IMR-90 (cell line): ENCODE measurements around the gene KDSR. TPM values are rescaled to one million over a fixed set of nuclear protein-coding genes. Genes with fewer than 3 reads are reported as not detected.

ENCODE experiments used
- ATAC-seq: fragments of 200-7000 bp; cut with Tn5 transposase; 2 replicates; pipeline ENCODE4 v1.9.1; 2020; ENCODE audit warnings: low read depth, mild to moderate bottlenecking, moderate library complexity
- BruUV-seq: library from RNA; stranded (reverse); fragments of 400-500 nt; replicated peaks from 2 replicates; lab custom pipeline; 2021; lab: Mats Ljungman, UMichigan
- CTCF ChIA-PET: fragments of 300-600 bp; formaldehyde crosslinking; extraction: SDS; loops from one replicate; lab custom pipeline; 2021; ENCODE audit warnings: antibody characterized with exemption; lab: Yijun Ruan, JAX
- POLR2A ChIA-PET: fragments of 300-600 bp; sonication (Branson Sonifier 250); formaldehyde crosslinking; loops from one replicate; lab custom pipeline; 2022; ENCODE audit warnings: antibody characterized with exemption; ENCODE audit not compliant: unreplicated experiment; lab: Charles Lee
- DNase-seq: peaks from one replicate; pipeline ENCODE4 v3.0.0; 2013
- H2AFZ ChIP-seq: replicated peaks from 2 replicates; pipeline ENCODE3; 2013; ENCODE audit warnings: low read length, mild to moderate bottlenecking; ENCODE audit not compliant: poor library complexity
- H2AK5ac ChIP-seq: 2 replicates; pipeline ENCODE4 v1.6.1; 2013; ENCODE audit warnings: low read depth, low read length, inconsistent platforms
- H2AK9ac ChIP-seq: replicated peaks from 2 replicates; pipeline ENCODE3; 2013; ENCODE audit warnings: mild to moderate bottlenecking, low read depth, low read length, moderate library complexity; ENCODE audit not compliant: poor library complexity
- H2BK120ac ChIP-seq: 2 replicates; pipeline ENCODE4 v1.6.1; 2013; ENCODE audit warnings: low read depth, low read length, inconsistent platforms
- H2BK15ac ChIP-seq: 3 replicates; pipeline ENCODE4 v1.6.1; 2013; ENCODE audit warnings: low read depth, low read length, inconsistent platforms
- H2BK20ac ChIP-seq: 2 replicates; pipeline ENCODE4 v1.6.1; 2013; ENCODE audit warnings: low read depth, mild to moderate bottlenecking, inconsistent platforms, low read length, moderate library complexity
- H2BK5ac ChIP-seq: 2 replicates; pipeline ENCODE4 v1.6.1; 2013; ENCODE audit warnings: mild to moderate bottlenecking, low read depth, low read length, inconsistent platforms; ENCODE audit not compliant: poor library complexity, severe bottlenecking
- H3K14ac ChIP-seq: replicated peaks from 2 replicates; pipeline ENCODE4 v1.6.1; 2013; ENCODE audit warnings: low read depth, low read length, inconsistent platforms
- H3K18ac ChIP-seq: 2 replicates; pipeline ENCODE4 v1.6.1; 2013; ENCODE audit warnings: low read depth, low read length, control low read depth
- H3K23ac ChIP-seq: 2 replicates; pipeline ENCODE4 v1.6.1; 2013; ENCODE audit warnings: low read depth, low read length, inconsistent platforms
- H3K27ac ChIP-seq: 2 replicates; pipeline ENCODE4 v1.5.1; 2013; ENCODE audit warnings: mild to moderate bottlenecking, control low read depth, low read length; ENCODE audit not compliant: insufficient read depth
- H3K27me3 ChIP-seq: 2 replicates; pipeline ENCODE4 v1.6.1; 2013; ENCODE audit warnings: low read length; ENCODE audit not compliant: control insufficient read depth, insufficient read depth
- H3K36me3 ChIP-seq: 2 replicates; pipeline ENCODE4 v1.6.1; 2013; ENCODE audit warnings: low read length, mixed read lengths; ENCODE audit not compliant: control insufficient read depth, insufficient read depth
- H3K4ac ChIP-seq: 2 replicates; pipeline ENCODE4 v1.6.1; 2013; ENCODE audit warnings: low read depth, low read length, inconsistent platforms
- H3K4me1 ChIP-seq: 2 replicates; pipeline ENCODE4 v1.6.1; 2013; ENCODE audit warnings: low read length, mixed read lengths; ENCODE audit not compliant: control insufficient read depth, insufficient read depth
- H3K4me2 ChIP-seq: 2 replicates; pipeline ENCODE4 v1.6.1; 2013; ENCODE audit warnings: low read depth, mild to moderate bottlenecking, control low read depth, low read length, moderate library complexity
- H3K4me3 ChIP-seq: 2 replicates; pipeline ENCODE4 v1.5.1; 2013; ENCODE audit warnings: low read depth, mild to moderate bottlenecking, control low read depth, low read length, moderate library complexity; ENCODE audit not compliant: insufficient read depth
- H3K56ac ChIP-seq: 2 replicates; pipeline ENCODE4 v1.6.1; 2013; ENCODE audit warnings: low read length, inconsistent platforms; ENCODE audit not compliant: insufficient read depth; ENCODE audit errors: extremely low read depth
- H3K79me1 ChIP-seq, 2 experiments: 2 replicates each; pipeline ENCODE4 v1.6.1; 2013; ENCODE audit warnings: low read length in 2 of 2, inconsistent platforms in 1 of 2, low read depth in 1 of 2
- H3K9ac ChIP-seq: 2 replicates; pipeline ENCODE4 v1.6.1; 2013; ENCODE audit warnings: low read depth, low read length, control low read depth
- H3K9me1 ChIP-seq: 2 replicates; pipeline ENCODE4 v1.6.1; 2013; ENCODE audit warnings: low read length, inconsistent platforms; ENCODE audit not compliant: insufficient read depth
- H3K9me3 ChIP-seq: 2 replicates; pipeline ENCODE4 v1.6.1; 2013; ENCODE audit warnings: low read length; ENCODE audit not compliant: control insufficient read depth, insufficient read depth
- H4K20me1 ChIP-seq: 2 replicates; pipeline ENCODE4 v1.6.1; 2013; ENCODE audit warnings: low read length, inconsistent platforms; ENCODE audit not compliant: insufficient read depth
- H4K5ac ChIP-seq: 2 replicates; pipeline ENCODE4 v1.6.1; 2013; ENCODE audit warnings: mild to moderate bottlenecking, low read depth, low read length, control low read depth
- H4K8ac ChIP-seq, 2 experiments: 2 replicates each; pipeline ENCODE4 v1.6.1; 2013; ENCODE audit warnings: low read depth in 2 of 2, low read length in 2 of 2, control low read depth in 1 of 2, inconsistent platforms in 1 of 2
- H4K91ac ChIP-seq: 2 replicates; pipeline ENCODE4 v1.6.1; 2013; ENCODE audit warnings: low read depth, low read length, inconsistent platforms; ENCODE audit not compliant: insufficient read depth
- CEBPB ChIP-seq: IDR thresholded peaks from 2 replicates; pipeline ENCODE4 v1.6.1; 2012; ENCODE audit warnings: low read depth, low read length, improper control_type of control experiment
- CTCF ChIP-seq: conservative IDR thresholded peaks from 2 replicates; pipeline ENCODE4 v1.5.1; 2012; ENCODE audit warnings: mild to moderate bottlenecking, low read depth, low read length, improper control_type of control experiment
- FOS ChIP-seq: fragments of 150-350 bp; IDR thresholded peaks from 2 replicates; pipeline ENCODE4 v1.6.1; 2016; ENCODE audit warnings: low read depth, low read length
- NFE2L2 ChIP-seq: fragments of 150-350 bp; IDR thresholded peaks from 2 replicates; pipeline ENCODE4 v1.6.1; 2016; ENCODE audit warnings: low read depth, mild to moderate bottlenecking, low read length
- POLR2A ChIP-seq: IDR thresholded peaks from 2 replicates; pipeline ENCODE4 v1.6.1; 2012; ENCODE audit warnings: mild to moderate bottlenecking, low read depth, low read length
- WGBS, 2 experiments: methylation state at CpG; one replicate each; pipeline versions ENCODE4 v1.1.5 to v1.1.7; 2013; ENCODE audit warnings: missing lambda C conversion rate in 2 of 2; ENCODE audit not compliant: insufficient read length in 1 of 2; ENCODE audit errors: extremely low coverage in 2 of 2; 5-methylcytosine and 5-hydroxymethylcytosine counted together
- dilution Hi-C: fragments of 300-500 bp; cut with HindIII; formaldehyde crosslinking; loops from one replicate; pipeline ENCODE4 v1.14.3; 2018; ENCODE audit warnings: low sequenced_read_pairs; ENCODE audit not compliant: unreplicated experiment
- in situ Hi-C: fragments of 300-500 bp; cut with MboI; formaldehyde crosslinking; loops from 3 replicates; pipeline ENCODE4 v1.14.3; 2019; ENCODE audit warnings: low sequenced_read_pairs, inconsistent platforms, mixed read lengths
- intact Hi-C: fragments of 100-400 bp; cut with micrococcal nuclease; formaldehyde crosslinking; loops from 2 replicates; pipeline ENCODE4 v1.10.0; 2022
- polyA plus RNA-seq, 3 experiments: library from polyadenylated mRNA; depleted of rRNA; stranded (reverse); fragments of >200 nt; gene quantifications; 2 replicates each; pipeline ENCODE4 v1.2.3, GENCODE V29; 2012; ENCODE audit warnings: low replicate concordance in 1 of 3
- total RNA-seq: library from RNA; depleted of rRNA; stranded (reverse); fragments of >200 nt; gene quantifications from 2 replicates; pipeline ENCODE4 v1.2.3, GENCODE V29; 2012

KDSR gene
- total and polyA plus RNA-seq, 2 of the 4 experiments (the other 2 are of a cell fraction): 21.5 to 21.9 TPM

- ATAC-seq: no peak
- Histone ChIP-seq H4K20me1 (no peaks in the 10 kb centered on the region), H2AK5ac (no peak overlapping the region), H2AFZ (no peak overlapping the region), H2AK9ac (no peak overlapping the region), H3K9me1 (no peaks in the 10 kb centered on the region), H3K14ac (no peak overlapping the region), H3K18ac (no peak overlapping the region), H4K8ac (no peak overlapping the region), H3K4me1 (no peaks in the 10 kb centered on the region), H3K36me3 (peaks cover 52% of the 10 kb centered on the region), H2BK120ac (no peak overlapping the region), H4K5ac (no peak overlapping the region), H3K79me1 (peaks cover 2 to 10% of the 10 kb centered on the region in 2 experiments; a peak in 2 of 4 replicates), H3K23ac (no peak overlapping the region), H2BK20ac (no peak overlapping the region), H3K27ac (no peak overlapping the region), H2BK5ac (no peak overlapping the region), H4K91ac (no peak overlapping the region), H3K56ac (no peak overlapping the region), H3K27me3 (no peaks in the 10 kb centered on the region), H3K9me3 (no peaks in the 10 kb centered on the region), H2BK15ac (no peak overlapping the region), H3K4me3 (no peak overlapping the region), H3K4ac (no peak overlapping the region), H3K9ac (no peak overlapping the region), H3K4me2 (no peak overlapping the region)
- TF ChIP-seq CTCF: no peak
- no peak for TF ChIP-seq POLR2A
- TF ChIP-seq NFE2L2: no peak
- TF ChIP-seq CEBPB: peak; percentile 65
- no peak for TF ChIP-seq FOS
- dilution Hi-C loops: no loop called here
- in situ Hi-C loops: no loop called here
- no peak for DNase-seq
- no TSS peak for BruUV-seq
- CTCF ChIA-PET: no interaction called here
- POLR2A ChIA-PET: no interaction called here
- intact Hi-C loops: no loop called here
- no CpG with 5 or more reads among the region's 3 CpGs for whole genome bisulfite sequencing, 2 experiments
Measured at GRCh38 chr18:63399300-63399699, 32.3 kb upstream of the KDSR start.
